Endothelial cell of umbilical vein (primary cell): ENCODE measurements around the gene RFC5. TPM values are rescaled to one million over a fixed set of nuclear protein-coding genes. Genes with fewer than 3 reads are reported as not detected.

Experiments used
- BruUV-seq: library from RNA; stranded (reverse); fragments of 400-500 nt; replicated peaks from 2 replicates; lab custom pipeline; 2021; lab: Mats Ljungman, UMichigan
- CTCF ChIA-PET: fragments of 300-600, 350-600 bp; sonication (Branson Sonifier 250); formaldehyde crosslinking; loops from one replicate; lab custom pipeline; 2021; ENCODE audit warnings: antibody characterized with exemption, inconsistent platforms; lab: Charles Lee
- POLR2A ChIA-PET: fragments of 300-600, 350-600 bp; sonication (Branson Sonifier 250); formaldehyde crosslinking; loops from one replicate; lab custom pipeline; 2021; ENCODE audit warnings: antibody characterized with exemption, inconsistent platforms; lab: Charles Lee
- DNase-seq: peaks from one replicate; pipeline ENCODE4 v3.0.0-alpha.2; 2011; ENCODE audit warnings: low read depth, low spot score
- FAIRE-seq: peaks from 2 replicates; lab custom pipeline; 2011; peaks lifted over from hg19 to GRCh38; lab: Jason Lieb, UNC
- H2AFZ ChIP-seq: 2 replicates; pipeline ENCODE4 v1.6.0; 2012; ENCODE audit warnings: low read depth, low read length, control low read depth, inconsistent platforms
- H3K27ac ChIP-seq: 2 replicates; pipeline ENCODE4 v1.5.1; 2011; ENCODE audit warnings: low read depth, mild to moderate bottlenecking, control low read depth, low read length, moderate library complexity; ENCODE audit not compliant: insufficient read depth
- H3K27me3 ChIP-seq, 2 experiments: 2 replicates each; pipeline versions ENCODE4 v1.6.0 to v1.6.1; 2011; ENCODE audit warnings: low read length in 2 of 2, mixed read lengths in 1 of 2; ENCODE audit not compliant: control insufficient read depth in 2 of 2, insufficient read depth in 2 of 2
- H3K36me3 ChIP-seq, 2 experiments: 2 replicates in 1 of 2; 3 replicates in 1 of 2; pipeline ENCODE4 v1.5.1; 2011; ENCODE audit warnings: low read length in 2 of 2, mild to moderate bottlenecking in 1 of 2, moderate library complexity in 1 of 2; ENCODE audit not compliant: control insufficient read depth in 2 of 2, insufficient read depth in 2 of 2; ENCODE audit errors: extremely low read depth in 1 of 2
- H3K4me1 ChIP-seq: 3 replicates; pipeline ENCODE4 v1.5.1; 2011; ENCODE audit warnings: mild to moderate bottlenecking, low read length; ENCODE audit not compliant: control insufficient read depth, insufficient read depth; ENCODE audit errors: extremely low read depth
- H3K4me2 ChIP-seq: 2 replicates; pipeline ENCODE4 v1.6.1; 2011; ENCODE audit warnings: low read length, control low read depth, mixed read lengths; ENCODE audit not compliant: insufficient read depth
- H3K4me3 ChIP-seq, 3 experiments: fragments of 200-600 bp in 1 of 3; sonication (generic), shearing (Covaris generic) in 1 of 3; replicated peaks in 1 of 3; 2 replicates each; pipeline ENCODE4 v1.5.1; 2011 to 2016; ENCODE audit warnings: control low read depth in 3 of 3, low read length in 3 of 3, mild to moderate bottlenecking in 2 of 3, inconsistent platforms in 1 of 3, low read depth in 1 of 3, moderate library complexity in 1 of 3; ENCODE audit not compliant: insufficient read depth in 1 of 3
- H3K79me2 ChIP-seq: 2 replicates; pipeline ENCODE4 v1.6.0; 2012; ENCODE audit warnings: low read length, inconsistent platforms; ENCODE audit not compliant: control insufficient read depth, insufficient read depth
- H3K9ac ChIP-seq: replicated peaks from 2 replicates; pipeline ENCODE3; 2011; ENCODE audit warnings: low read length, control low read depth; ENCODE audit not compliant: insufficient read depth; ENCODE audit errors: extremely low read depth
- H3K9me1 ChIP-seq: replicated peaks from 3 replicates; pipeline ENCODE4 v1.6.0; 2011; ENCODE audit warnings: mild to moderate bottlenecking, low read length; ENCODE audit not compliant: control insufficient read depth, insufficient read depth; ENCODE audit errors: extremely low read depth
- H3K9me3 ChIP-seq: replicated peaks from 2 replicates; pipeline ENCODE4 v1.5.1; 2012; ENCODE audit warnings: low read length, inconsistent platforms; ENCODE audit not compliant: control insufficient read depth, insufficient read depth
- H4K20me1 ChIP-seq: replicated peaks from 2 replicates; pipeline ENCODE3; 2011; ENCODE audit warnings: mild to moderate bottlenecking, low read length; ENCODE audit not compliant: control insufficient read depth, insufficient read depth; ENCODE audit errors: extremely low read depth
- CTCF ChIP-seq, 2 donors: IDR thresholded peaks; 1 replicate in 1 of 2; 2 replicates in 1 of 2; pipeline ENCODE4 v1.5.1; 2011; ENCODE audit warnings: low read length in 2 of 2, mild to moderate bottlenecking in 2 of 2, moderate library complexity in 2 of 2, control low read depth in 1 of 2, inconsistent platforms in 1 of 2, low read depth in 1 of 2; ENCODE audit not compliant: insufficient read depth in 1 of 2; ENCODE audit errors: extremely low read depth in 1 of 2
- EZH2 ChIP-seq: IDR thresholded peaks from 2 replicates; pipeline ENCODE4 v1.6.1; 2012; ENCODE audit warnings: borderline replicate concordance, low read depth, mild to moderate bottlenecking, moderate library complexity, low read length, inconsistent platforms; ENCODE audit not compliant: severe bottlenecking
- FOS ChIP-seq: IDR thresholded peaks from 2 replicates; pipeline ENCODE4 v1.6.1; 2011; ENCODE audit warnings: mild to moderate bottlenecking, low read length, moderate library complexity, borderline replicate concordance; ENCODE audit not compliant: insufficient read depth
- GATA2 ChIP-seq: IDR thresholded peaks from 2 replicates; pipeline ENCODE4 v1.7.0; 2011; ENCODE audit warnings: low read depth, mild to moderate bottlenecking, moderate library complexity, mixed read lengths, low read length; ENCODE audit not compliant: insufficient read length, insufficient read depth
- JUN ChIP-seq: IDR thresholded peaks from 2 replicates; pipeline ENCODE4 v1.6.1; 2011; ENCODE audit warnings: borderline replicate concordance, low read depth; ENCODE audit not compliant: insufficient read length, insufficient read depth
- MAX ChIP-seq: IDR thresholded peaks from 2 replicates; pipeline ENCODE4 v1.6.1; 2011; ENCODE audit not compliant: insufficient read depth, insufficient read length
- MYC ChIP-seq: IDR thresholded peaks from one replicate; pipeline ENCODE4 v1.6.1; 2011; ENCODE audit warnings: mild to moderate bottlenecking, low read depth, low read length
- POLR2A ChIP-seq: IDR thresholded peaks from 2 replicates; pipeline ENCODE4 v1.6.1; 2012; ENCODE audit warnings: low read depth, mild to moderate bottlenecking, control low read depth, low read length
- POLR2AphosphoS5 ChIP-seq: IDR thresholded peaks from 2 replicates; pipeline ENCODE4 v1.6.1; 2012; ENCODE audit warnings: low read depth, mild to moderate bottlenecking, control low read depth, low read length, moderate library complexity; ENCODE audit not compliant: insufficient read depth
- dilution Hi-C: fragments of 300-500 bp; cut with MboI; formaldehyde crosslinking; loops from one replicate; pipeline ENCODE4 v1.15.0; 2019; ENCODE audit warnings: low sequenced_read_pairs; ENCODE audit not compliant: extremely low pct_ligation_motif_present
- intact Hi-C: fragments of 100-400 bp; cut with micrococcal nuclease; formaldehyde crosslinking; loops from one replicate; pipeline ENCODE4 v1.10.0; 2022
- polyA plus RNA-seq, 4 experiments: library from polyadenylated mRNA; depleted of rRNA in 3 of 4; stranded (reverse) in 3 of 4; unstranded in 1 of 4; fragments of >200 nt; gene quantifications; 2 replicates each; pipeline versions ENCODE4 v1.2.1 to v1.2.3, GENCODE V29; 2011 to 2012; ENCODE audit warnings: missing spikeins in 1 of 4
- total RNA-seq: library from RNA; stranded (reverse); gene quantifications from 2 replicates; pipeline ENCODE4 v1.2.3, GENCODE V29; 2021

Gene RFC5
- total and polyA plus RNA-seq, 2 donors (not counting 3 experiments of a cell fraction or from before 2014, with no cell fraction given): 18.1 to 23.3 TPM

- TF ChIP-seq GATA2: no peak
- TF ChIP-seq MYC: no peak
- TF ChIP-seq EZH2: no peak
- no peak for TF ChIP-seq CTCF (IDR thresholded peaks at IDR 0.05; ENCODE audit: extremely low read depth in 1 of 2, insufficient read depth in 1 of 2, low read depth in 1 of 2, low read length in 2 of 2)
- no peak for TF ChIP-seq POLR2AphosphoS5
- TF ChIP-seq POLR2A: no peak
- no peak for TF ChIP-seq MAX
- no peak for TF ChIP-seq FOS
- no peak for TF ChIP-seq JUN
- DNase-seq (no peak), FAIRE-seq (no peak)
- dilution Hi-C loops (no loop called here), intact Hi-C loops (no loop called here)
- H3K9me3 ChIP-seq: no peaks in the 10 kb centered on the region
- H2AFZ ChIP-seq: no peak overlapping the region
- H3K4me2 ChIP-seq: no peak overlapping the region
- no peaks in the 10 kb centered on the region for H3K79me2 ChIP-seq
- H3K9me1 ChIP-seq: no peaks in the 10 kb centered on the region
- H3K27me3 ChIP-seq: no peaks in the 10 kb centered on the region
- H3K9ac ChIP-seq: no peak overlapping the region
- no peaks in the 10 kb centered on the region for H3K36me3 ChIP-seq
- no peaks in the 10 kb centered on the region for H4K20me1 ChIP-seq
- ChIA-PET CTCF (no interaction called here), POLR2A (no interaction called here)
- no peak overlapping the region for H3K4me3 ChIP-seq
- no peaks in the 10 kb centered on the region for H3K4me1 ChIP-seq
- no peak overlapping the region for H3K27ac ChIP-seq
- BruUV-seq: no TSS peak
Measured at GRCh38 chr12:117977373-117977772, 39.1 kb upstream of the RFC5 start.
